Suppressor macrophage (primary cell): Measurements from ENCODE around the gene PPME1.
"Not testable (repeated sequence)": the region's sequence is repeated elsewhere in the genome, so short reads cannot be mapped to it uniquely, and the experiment has no call there.

Experiments used
- DNase-seq, 4 experiments: peaks; one replicate each; pipeline ENCODE4 v3.0.0-alpha.2; 2020 to 2022
- total RNA-seq, 17 experiments: gene quantifications; one replicate each; lab custom pipeline; 2026; ENCODE audit warnings: mixed read lengths in 6 of 17, inconsistent platforms in 3 of 17; lab: John Stamatoyannopoulos, UW

PPME1 gene
- total RNA-seq = 15.1 to 49.4 (median 35.3) reads per million in 17 experiments

DNA sequence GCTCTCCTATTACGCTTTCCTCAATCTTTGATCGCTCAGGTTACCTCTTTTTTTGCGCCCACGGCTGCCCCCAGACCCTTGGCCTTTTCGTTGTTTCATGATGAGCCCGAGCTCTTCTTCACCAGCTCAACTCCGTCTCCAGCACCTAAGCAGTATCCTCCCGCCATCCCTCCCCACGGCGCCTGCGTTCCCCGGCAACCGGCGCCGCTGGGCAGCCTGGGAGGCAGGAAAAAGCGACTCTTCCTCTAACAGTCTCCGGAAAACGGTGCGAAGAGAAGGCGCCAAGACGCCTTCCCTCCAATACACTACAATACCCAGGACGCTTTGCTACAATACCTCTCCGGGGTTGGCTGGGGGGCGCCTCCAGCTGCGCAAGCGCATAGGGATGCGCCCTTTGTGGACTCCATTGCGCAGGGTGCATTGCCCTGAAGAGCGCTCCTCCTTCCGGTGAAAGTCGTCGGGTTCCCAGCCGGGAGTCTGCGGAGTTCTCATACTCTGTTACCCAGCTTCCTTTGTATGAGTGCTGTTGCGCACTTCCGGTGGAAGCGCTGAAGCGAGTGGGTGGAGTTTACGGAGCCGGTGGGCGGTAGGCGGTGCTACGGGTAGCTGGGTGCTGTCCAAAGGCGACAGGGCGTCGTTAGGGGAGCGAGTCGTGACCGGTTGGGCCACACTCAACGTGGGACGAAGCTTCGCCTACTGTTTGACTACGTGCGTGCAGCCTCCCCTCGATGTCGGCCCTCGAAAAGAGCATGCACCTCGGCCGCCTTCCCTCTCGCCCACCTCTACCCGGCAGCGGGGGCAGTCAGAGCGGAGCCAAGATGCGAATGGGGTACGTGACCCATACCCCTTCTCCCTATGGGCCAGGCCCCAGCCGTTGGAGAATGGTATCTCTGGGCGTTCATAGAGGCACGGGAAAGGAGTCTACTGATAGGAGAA is at the start of gene PPME1, which contains the start of gene C2CD3:
TSS of gene PPME1 (plus strand) at position 596 of the 936 bp plus-strand sequence. CDS start at position 729, 133 bp downstream.
TSS of gene C2CD3 (minus strand) at position 309 of the 936 bp plus-strand sequence. CDS start at position 99, 210 bp downstream.
- DNase-seq = peak; percentile 98 to 100 (median 99)

DNA sequence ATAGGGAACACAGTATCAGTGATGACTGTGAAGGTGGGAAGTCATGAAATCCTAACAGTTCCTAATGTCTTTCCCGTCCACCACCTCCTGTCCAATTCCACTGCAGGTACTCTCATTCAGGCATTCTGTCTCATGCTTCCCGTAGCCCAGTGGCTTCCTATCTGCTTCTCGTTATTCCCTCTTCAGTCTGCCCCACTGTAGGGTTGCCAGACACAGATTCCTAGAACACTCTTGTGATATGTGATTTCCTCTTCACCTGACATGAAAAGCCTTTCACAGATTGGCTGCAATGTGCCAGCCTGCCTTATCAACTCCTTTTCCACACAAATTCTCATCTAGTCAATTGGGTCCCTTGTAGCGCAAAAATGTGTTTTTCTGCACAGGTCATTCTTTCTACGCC is 49.3 kb upstream of the PPME1 start:
- DNase-seq = no peak

- DNase-seq = no peak
Measured at GRCh38 chr11:74123008-74123448, 48.1 kb upstream of the PPME1 start.

DNA sequence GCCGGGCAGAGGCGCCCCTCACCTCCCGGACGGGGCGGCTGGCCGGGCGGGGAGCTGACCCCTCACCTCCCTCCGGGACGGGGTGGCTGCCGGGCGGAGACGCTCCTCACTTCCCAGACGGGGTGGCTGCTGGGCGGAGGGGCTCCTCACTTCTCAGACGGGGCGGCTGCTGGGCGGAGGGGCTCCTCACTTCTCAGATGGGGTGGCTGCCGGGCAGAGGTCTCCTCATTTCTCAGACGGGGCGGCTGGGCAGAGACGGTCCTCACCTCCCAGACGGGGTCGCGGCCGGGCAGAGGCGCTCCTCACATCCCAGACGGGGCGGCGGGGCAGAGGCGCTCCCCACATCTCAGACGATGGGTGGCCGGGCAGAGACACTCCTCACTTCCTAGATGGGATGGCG is 42.0 kb upstream of the PPME1 start:
- not testable (repeated sequence) for DNase-seq

GRCh38 chr11:74132833-74133232 is 38.3 kb upstream of the PPME1 start:
- DNase-seq = no peak

DNA sequence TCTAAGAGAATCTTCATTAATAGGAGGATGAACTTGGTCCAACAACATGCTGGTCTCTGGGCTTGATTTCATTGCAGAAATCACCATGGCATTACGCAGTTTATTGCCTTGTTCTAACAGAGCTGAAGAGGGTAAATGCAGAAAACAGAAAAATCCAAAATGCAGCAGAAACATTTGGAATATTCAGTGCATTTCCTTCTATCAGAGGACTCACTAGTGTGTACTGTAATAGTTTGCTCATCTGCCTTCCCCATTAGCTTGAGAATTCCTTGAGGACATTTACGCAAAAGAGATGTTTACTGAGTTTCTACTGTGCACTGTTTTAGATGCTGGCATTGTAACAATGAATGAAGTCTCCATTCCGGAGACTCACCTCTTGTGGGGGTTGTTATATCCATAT is 37.7 kb upstream of the PPME1 start:
- no peak for DNase-seq

GRCh38 chr11:74134661-74135060 is 36.4 kb upstream of the PPME1 start:
- DNase-seq = no peak

DNA sequence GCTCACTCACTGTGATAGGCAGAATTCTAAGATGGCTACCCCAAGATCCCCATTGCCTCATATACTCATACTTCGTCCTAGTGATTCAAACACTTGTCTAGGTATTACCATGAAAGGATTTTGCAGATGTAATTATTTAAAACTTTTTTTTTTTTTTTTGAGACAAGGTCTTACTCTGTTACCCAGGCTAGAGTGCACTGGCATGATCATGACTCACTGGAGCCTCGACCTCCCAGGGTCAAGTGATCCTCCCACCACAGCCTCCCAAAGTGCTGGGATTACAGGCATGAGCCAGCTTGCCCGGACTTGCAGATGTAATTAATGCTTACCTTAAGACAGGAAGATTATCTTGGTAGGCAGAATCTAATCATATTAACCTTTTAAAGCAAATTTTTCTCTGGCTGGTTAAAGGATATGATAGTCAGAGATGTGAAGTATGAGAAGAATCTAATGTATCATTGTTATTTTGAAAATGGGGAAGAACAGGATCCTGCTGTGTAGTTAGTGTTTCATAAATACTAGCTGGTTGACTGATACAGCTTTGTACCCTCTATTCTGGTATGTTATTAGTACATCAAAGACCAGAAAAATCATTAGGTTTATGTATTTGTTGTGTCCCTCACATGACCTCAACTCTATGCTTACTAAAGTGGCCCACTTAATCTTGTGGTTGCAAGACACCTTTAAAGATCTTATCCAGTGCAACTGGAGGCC is 35.8 kb upstream of the PPME1 start:
- DNase-seq = peak; percentile 64 to 87 (median 80)

DNA sequence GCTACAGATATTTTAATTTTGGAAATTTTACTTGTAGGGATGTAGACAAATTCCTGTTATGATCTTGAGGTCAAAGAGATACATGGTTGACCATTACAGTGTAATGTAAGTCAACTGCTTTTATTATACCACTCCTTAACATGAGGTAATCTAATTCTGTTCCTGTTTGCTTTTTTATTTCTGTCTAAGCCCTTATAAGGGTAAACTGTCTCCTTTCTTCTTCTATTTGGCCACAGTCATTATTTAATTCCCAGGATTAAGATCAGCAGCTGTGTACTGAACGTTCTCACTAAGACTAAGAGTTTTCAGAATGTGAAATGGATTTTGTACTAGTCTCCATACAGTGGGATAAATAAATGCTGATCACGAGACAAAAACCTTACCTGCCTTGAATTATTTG is 33.1 kb upstream of the PPME1 start:
- DNase-seq = no peak

GRCh38 chr11:74138572-74138971 is 32.5 kb upstream of the PPME1 start:
- no peak for DNase-seq

DNA sequence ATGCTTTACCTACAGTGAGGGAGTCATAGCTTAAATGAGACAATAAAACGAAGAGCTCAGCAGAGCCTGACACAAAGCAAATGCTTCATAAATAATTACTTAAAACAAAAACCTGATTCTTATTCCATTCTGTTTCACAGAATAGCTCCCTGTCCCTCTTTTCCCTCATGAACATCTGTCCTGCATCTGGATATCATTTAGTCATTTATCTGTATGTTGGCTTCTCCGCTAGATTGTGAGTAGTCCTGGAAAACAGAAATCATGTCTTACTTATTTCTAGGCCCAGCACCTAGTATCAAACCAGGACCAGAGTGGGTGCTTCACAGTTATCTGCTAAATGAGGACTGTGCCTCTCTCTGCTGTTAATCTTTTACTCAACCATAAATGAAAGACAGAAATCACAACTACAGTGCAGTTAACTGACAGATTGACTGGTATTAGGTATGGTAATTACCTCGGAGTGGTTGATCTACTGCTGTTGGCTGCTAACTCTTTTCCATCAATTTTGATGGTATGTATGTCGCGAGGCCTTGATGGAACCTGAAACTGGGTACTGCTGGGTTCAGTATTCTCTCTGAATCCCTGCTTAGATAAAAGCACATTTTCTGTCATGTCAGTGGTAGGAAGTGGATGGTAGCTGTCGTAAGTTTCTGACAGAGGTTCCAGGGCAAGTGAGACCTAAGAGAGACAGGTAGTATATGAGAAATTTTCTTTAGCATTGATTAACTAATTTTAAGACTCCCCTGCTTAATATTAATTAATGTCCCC is 31.8 kb upstream of the PPME1 start:
- no peak for DNase-seq

DNA sequence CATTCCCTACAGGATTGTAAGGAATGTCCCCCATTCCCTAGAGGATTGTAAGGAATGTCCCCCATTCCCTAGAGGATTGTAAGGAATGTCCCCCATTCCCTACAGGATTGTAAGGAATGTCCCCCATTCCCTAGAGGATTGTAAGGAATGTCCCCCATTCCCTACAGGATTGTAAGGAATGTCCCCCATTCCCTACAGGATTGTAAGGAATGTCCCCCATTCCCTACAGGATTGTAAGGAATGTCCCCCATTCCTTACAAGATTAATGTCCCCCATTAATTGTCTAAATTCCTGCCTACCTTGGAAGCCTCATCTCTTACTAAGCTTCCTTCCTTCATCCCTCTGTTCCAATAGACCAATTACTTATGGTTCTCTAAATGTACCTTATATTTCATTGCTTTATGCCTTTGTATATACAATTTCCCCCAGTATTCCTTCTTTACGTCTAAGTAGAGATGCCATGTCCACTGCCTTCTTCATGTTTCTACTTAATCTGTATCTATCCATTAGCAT is 31.1 kb upstream of the PPME1 start:
- not testable (repeated sequence) for DNase-seq

DNA sequence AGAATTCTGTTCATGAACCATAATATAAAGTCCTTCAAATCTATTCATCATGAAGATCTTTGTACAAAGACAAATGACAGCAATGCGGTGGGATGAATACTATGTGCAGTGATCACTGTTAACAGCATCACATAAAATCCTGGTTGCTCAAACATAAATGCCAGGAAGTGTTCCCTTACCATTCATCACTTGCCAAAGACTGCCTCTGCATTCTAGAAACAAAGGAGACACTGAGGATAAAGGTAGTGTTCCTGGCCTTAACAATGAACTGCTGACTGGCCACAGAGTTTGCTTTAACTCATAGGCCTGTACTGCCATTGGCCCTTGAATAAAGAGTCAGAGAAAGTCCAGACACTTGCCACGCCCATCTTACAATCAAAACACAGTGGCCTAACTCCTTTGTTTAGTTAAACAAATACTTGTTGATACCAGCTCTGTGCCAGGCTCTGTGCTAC is 29.8 kb upstream of the PPME1 start:
- DNase-seq = no peak

GRCh38 chr11:74141908-74142307 is 29.2 kb upstream of the PPME1 start:
- DNase-seq = peak in 3 of 4 experiments; percentile 10 to 17 (median 14)

DNA sequence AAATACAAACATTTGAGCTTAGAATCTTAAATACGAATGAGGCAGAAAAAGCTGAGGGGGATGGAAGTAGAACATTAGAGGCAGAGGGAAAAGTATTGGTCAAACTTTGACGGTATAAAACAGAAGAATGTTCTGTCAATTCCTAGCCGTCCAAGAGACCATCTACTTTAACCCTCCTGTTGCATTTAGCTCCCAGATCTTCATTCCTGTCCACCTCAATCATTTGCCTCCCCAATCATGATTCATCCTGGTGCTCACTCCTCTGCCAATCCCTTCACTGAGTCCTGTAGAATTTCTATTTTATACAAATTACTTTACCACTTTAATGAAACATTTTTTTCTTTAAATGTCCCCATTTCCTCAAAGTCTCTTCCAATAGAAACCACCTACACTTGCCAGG is 28.5 kb upstream of the PPME1 start:
- DNase-seq = no peak

DNA sequence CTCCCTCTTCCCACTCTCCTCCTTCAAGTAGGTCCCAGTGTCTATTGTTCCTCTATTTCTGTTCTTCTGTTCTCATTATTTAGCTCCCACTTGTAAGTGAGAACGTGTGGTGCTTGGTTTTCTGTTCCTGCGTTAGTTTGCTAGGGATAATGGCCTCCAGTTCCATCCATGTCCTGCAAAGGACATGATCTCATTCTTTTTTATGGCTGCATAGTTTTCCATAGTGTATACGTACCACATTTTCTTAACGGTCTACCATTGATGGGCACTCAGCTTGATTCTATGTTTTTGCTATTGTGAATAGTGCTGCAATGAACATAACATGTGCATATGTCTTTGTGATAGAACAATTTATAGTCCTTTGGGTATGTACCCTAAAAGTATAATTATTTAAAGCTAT is 26.5 kb upstream of the PPME1 start:
- no peak for DNase-seq

DNA sequence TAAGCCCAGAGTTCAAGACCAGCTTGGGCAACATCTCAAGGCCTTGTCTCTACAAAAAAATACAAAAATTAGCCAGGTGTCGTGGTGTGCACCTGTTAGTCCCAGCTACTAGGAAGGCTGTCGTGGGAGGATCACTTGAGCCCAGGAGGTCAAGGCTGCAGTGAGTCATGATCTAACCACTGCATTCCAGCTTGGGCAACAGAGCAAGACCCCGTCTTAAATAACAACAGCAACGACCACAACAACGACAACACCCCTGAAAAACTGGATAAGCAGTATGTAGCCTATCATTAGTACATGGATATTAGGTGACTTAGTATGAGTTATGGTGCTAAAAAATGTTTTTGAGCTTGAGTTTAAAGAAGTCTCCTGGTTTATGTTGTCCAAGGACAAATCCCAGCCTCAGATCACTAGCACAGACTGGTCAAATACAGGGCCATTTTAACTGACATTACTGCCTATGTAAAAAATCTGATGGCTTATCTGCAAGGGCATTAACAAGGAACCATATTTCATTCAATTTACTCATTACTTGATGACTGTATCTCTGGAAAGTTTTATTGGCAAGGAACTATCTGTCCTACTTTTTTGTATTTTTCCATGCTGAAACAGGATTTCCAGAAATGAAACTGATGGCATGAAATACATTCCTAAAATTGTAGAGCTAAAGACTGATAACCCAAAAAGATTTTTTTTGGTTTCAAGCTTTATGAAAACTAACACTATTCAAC is 23.7 kb upstream of the PPME1 start:
- no peak for DNase-seq

GRCh38 chr11:74153224-74153623 is 17.9 kb upstream of the PPME1 start:
- no peak for DNase-seq

DNA sequence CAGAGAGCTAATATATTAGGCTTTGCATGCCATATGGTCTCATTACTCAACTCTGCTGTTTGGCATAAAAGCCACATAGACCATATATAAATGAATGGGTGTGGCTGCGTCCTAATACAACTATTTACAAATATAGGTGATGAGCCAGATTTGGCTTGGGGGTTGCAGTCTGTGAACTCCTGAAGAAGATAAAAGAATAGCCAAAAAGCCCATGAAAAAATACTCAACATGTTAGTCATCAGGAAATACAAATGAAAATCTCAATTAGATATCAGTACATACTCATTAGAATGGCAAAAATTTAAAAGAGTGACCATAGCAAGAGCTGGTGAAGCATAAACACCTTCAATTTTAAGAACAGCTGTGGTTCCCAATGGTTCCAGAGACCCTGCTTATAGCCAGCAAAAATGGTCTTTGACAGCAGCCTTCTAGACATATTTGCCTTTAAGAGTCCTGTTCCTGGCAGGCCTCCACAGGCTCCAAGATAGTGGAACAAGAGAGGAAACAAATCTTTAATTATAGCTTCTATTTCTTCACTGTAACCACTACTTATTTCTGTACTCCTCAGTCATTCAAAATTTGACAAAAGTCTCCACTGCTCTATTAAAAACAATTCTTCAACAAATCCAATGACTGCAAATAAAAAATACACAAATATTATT is 16.3 kb upstream of the PPME1 start:
- no peak for DNase-seq

DNA sequence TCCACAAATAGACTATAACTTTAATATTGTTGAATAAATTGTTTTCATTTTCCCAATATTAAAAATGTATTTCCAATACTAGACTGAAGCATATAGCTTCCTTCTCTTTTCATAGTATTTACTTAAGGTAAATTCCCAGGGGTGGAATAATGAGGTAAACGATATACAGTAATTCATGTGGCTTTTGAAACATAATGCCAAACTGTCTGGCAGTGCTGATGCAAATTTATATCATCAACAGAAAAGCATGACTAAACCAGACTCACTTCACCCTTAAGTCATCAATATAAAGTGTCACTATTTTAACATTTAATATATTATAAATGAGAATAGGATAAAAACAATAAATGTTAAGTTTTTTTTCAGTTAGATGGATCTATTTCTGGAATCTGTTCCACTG is 13.9 kb upstream of the PPME1 start:
- DNase-seq = no peak

- DNase-seq = no peak
Measured at GRCh38 chr11:74159642-74160041, 11.4 kb upstream of the PPME1 start.
